PC-3 (cell line): ENCODE measurements around the gene TMEM212.

Source experiments
- CTCF ChIP-seq: fragments of 300-600 bp; sonication (generic); conservative IDR thresholded peaks from 2 replicates; pipeline ENCODE4 v1.5.1; 2017; ENCODE audit warnings: antibody characterized with exemption, low read depth, mild to moderate bottlenecking, low read length
- EZH2phosphoT487 ChIP-seq: fragments of 300-600 bp; sonication (generic); IDR thresholded peaks from 2 replicates; pipeline ENCODE4 v1.6.1; 2018; ENCODE audit warnings: mild to moderate bottlenecking, antibody characterized with exemption, low read length, borderline replicate concordance

- TF ChIP-seq CTCF (no peak), EZH2phosphoT487 (no peak)
These were observed 45.9 kb upstream of the TMEM212 start for GRCh38 chr3:171797265-171797679.
